Left lung (tissue), 10 donors: Measurements from ENCODE around the gene KIF16B. TPM values are rescaled to one million over a fixed set of nuclear protein-coding genes. Genes with fewer than 3 reads are reported as not detected.

Experiments used
- ATAC-seq: fragments of 200-7000 bp; cut with Tn5 transposase; one replicate; pipeline ENCODE4 v1.9.1; 2020; ENCODE audit warnings: moderate library complexity
- DNase-seq, 4 donors: peaks; one replicate each; pipeline ENCODE4 v3.0.0-alpha.2; 2013 to 2020
- H3K27ac ChIP-seq, 2 donors: fragments of 200-600 bp; sonication (generic) in 1 of 2; one replicate each; pipeline versions ENCODE4 v1.5.0 to v1.8.0; 2020 to 2021
- H3K27me3 ChIP-seq, 2 donors: fragments of 200-600 bp; sonication (generic) in 1 of 2; one replicate each; pipeline versions ENCODE4 v1.5.0 to v1.8.0; 2020 to 2021
- H3K36me3 ChIP-seq, 2 donors: fragments of 200-600 bp; sonication (generic) in 1 of 2; one replicate each; pipeline versions ENCODE4 v1.5.0 to v1.8.0; 2020 to 2021
- H3K4me1 ChIP-seq, 2 donors: fragments of 200-600 bp; one replicate each; pipeline ENCODE4 v1.8.0; 2021
- H3K4me3 ChIP-seq, 2 donors: fragments of 200-600 bp; sonication (generic) in 1 of 2; one replicate each; pipeline versions ENCODE4 v1.5.0 to v1.8.0; 2020 to 2021; ENCODE audit warnings: mild to moderate bottlenecking in 1 of 2
- H3K9me3 ChIP-seq, 2 donors: fragments of 200-600 bp; sonication (generic) in 1 of 2; one replicate each; pipeline versions ENCODE4 v1.5.0 to v1.8.0; 2020 to 2021
- intact Hi-C, 2 donors: fragments of 100-400 bp; cut with DNase I; formaldehyde crosslinking; loops; one replicate each; pipeline versions ENCODE4 v1.11.2 to v1.14.2; 2022
- polyA plus RNA-seq, 6 donors: library from polyadenylated mRNA; unstranded; fragments of 120-200 nt; gene quantifications; one replicate each; pipeline ENCODE4 v1.2.1, GENCODE V29; 2013; ENCODE audit not compliant: insufficient read length in 6 of 6
- total RNA-seq, 2 donors: library from RNA; stranded (reverse); fragmentation: NEBNext Ultra II Directional; extraction: Animal tissue kit (Norgen Biotek cat#: 25700); gene quantifications; one replicate each; pipeline ENCODE4 v1.2.1, GENCODE V29; 2021
- TF ChIP-seq, protein P1 (sequence below), 2 donors: fragments of 200-600 bp; sonication (generic) in 1 of 2; IDR thresholded peaks; one replicate each; pipeline versions ENCODE4 v1.5.0 to v1.8.0; 2021; ENCODE audit warnings: antibody characterized with exemption in 2 of 2
- donor health status: DM: no; HTN: yes; CAD: no.
- donor health status: DM: no; HTN: no; CAD: no.

Gene KIF16B
- total and polyA plus RNA-seq, 8 donors: 9.1 to 23.8 (median 12.8) TPM

DNA sequence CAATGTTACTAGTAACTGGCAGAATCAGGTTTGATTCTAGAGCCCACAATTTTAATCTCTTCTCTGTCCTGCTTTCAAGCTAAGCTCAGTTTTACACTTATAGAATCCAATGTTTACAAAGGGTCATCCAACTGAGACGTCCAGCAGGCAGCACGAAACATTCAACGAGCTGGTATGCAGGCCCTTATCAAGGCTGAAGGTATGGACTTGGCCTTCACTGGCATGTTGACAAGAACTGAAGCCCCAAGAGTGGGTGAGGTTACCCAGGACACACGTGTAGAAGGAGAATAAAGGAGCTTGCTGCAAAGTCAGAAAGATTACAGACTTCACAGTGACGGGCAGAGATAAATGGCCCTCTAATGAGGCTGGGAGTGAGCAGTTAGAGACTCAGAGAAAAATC is 187.4 kb downstream of the KIF16B start:
- H3K4me3 ChIP-seq: no peak overlapping the region
- intact Hi-C loops: no loop called here
- TF ChIP-seq, protein P1, sequence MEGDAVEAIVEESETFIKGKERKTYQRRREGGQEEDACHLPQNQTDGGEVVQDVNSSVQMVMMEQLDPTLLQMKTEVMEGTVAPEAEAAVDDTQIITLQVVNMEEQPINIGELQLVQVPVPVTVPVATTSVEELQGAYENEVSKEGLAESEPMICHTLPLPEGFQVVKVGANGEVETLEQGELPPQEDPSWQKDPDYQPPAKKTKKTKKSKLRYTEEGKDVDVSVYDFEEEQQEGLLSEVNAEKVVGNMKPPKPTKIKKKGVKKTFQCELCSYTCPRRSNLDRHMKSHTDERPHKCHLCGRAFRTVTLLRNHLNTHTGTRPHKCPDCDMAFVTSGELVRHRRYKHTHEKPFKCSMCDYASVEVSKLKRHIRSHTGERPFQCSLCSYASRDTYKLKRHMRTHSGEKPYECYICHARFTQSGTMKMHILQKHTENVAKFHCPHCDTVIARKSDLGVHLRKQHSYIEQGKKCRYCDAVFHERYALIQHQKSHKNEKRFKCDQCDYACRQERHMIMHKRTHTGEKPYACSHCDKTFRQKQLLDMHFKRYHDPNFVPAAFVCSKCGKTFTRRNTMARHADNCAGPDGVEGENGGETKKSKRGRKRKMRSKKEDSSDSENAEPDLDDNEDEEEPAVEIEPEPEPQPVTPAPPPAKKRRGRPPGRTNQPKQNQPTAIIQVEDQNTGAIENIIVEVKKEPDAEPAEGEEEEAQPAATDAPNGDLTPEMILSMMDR (IDR thresholded peaks at IDR 0.05): no peak
- no peak for DNase-seq
- H3K27me3 ChIP-seq: no peaks in the 10 kb centered on the region
- H3K36me3 ChIP-seq: no peaks in the 10 kb centered on the region
- no peak for ATAC-seq
- no peak overlapping the region for H3K27ac ChIP-seq
- H3K4me1 ChIP-seq: no peaks in the 10 kb centered on the region
- no peaks in the 10 kb centered on the region for H3K9me3 ChIP-seq

DNA sequence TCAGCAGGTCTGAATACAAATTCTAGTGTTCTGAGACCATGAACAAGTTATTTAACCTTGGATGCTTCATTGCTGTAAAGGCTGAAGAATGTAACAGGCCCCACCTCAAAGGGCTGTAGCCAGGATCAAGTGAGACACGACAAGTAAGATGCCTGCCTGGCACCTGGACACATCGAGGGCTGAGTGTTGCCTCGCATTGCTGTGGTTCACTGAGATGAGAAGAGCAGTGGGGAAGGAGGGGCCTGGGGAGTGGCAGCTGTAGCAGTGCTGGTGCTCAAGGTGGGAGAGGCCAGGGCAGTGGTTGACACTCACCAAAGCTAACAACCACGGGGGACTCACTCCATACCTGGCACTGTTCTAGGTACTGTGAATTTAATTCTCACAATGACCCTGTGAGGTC is 187.8 kb downstream of the KIF16B start:
- Histone ChIP-seq H3K4me3 (no peak overlapping the region), H3K9me3 (no peaks in the 10 kb centered on the region), H3K27me3 (no peaks in the 10 kb centered on the region), H3K27ac (no peak overlapping the region), H3K4me1 (no peaks in the 10 kb centered on the region), H3K36me3 (no peaks in the 10 kb centered on the region)
- peak; percentile 68 for ATAC-seq
- TF ChIP-seq, protein P1 (IDR thresholded peaks at IDR 0.05): no peak
- intact Hi-C loops: no loop called here
- DNase-seq: no peak

DNA sequence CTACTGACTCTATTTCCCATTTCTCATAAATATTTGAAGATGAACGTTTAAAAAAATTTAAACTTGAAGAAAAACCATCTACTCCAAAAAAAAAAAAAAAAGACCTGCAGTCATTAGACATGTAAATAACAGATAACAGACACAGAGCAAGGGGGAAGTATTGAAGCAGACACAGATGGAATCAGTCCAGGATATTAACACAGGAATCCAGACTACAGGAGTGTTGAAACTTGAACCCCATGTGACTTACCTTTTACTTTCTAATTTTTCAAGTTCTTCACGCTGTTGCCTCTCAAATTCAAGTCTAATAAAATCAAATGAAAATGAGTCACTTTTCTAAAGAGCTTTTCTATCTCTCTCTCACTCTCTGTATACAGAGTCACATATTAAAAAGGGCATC is 191.8 kb downstream of the KIF16B start:
- no peaks in the 10 kb centered on the region for H3K9me3 ChIP-seq
- ATAC-seq (peak; percentile 52), DNase-seq (no peak)
- no peak overlapping the region for H3K27ac ChIP-seq
- H3K4me1 ChIP-seq: no peaks in the 10 kb centered on the region
- TF ChIP-seq, protein P1 (IDR thresholded peaks at IDR 0.05): no peak
- H3K36me3 ChIP-seq: peaks cover 0 to 24% of the 10 kb centered on the region in 2 donors
- intact Hi-C loops: no loop called here
- H3K4me3 ChIP-seq: no peak overlapping the region
- H3K27me3 ChIP-seq: no peaks in the 10 kb centered on the region

- Histone ChIP-seq H3K9me3 (no peaks in the 10 kb centered on the region), H3K27ac (no peak overlapping the region), H3K4me3 (no peak overlapping the region), H3K27me3 (no peaks in the 10 kb centered on the region), H3K4me1 (no peaks in the 10 kb centered on the region), H3K36me3 (peaks cover 0 to 36% of the 10 kb centered on the region in 2 donors)
- intact Hi-C loops: no loop called here
- ATAC-seq: no peak
- DNase-seq: peak in 2 of 4 donors; percentile 13 to 30
- TF ChIP-seq, protein P1 (IDR thresholded peaks at IDR 0.05): no peak
Measured at GRCh38 chr20:16378712-16379370, 194.4 kb downstream of the KIF16B start.

- TF ChIP-seq, protein P1 (IDR thresholded peaks at IDR 0.05): no peak
- no peak for ATAC-seq
- peaks cover 0 to 39% of the 10 kb centered on the region in 2 donors for H3K36me3 ChIP-seq
- no peaks in the 10 kb centered on the region for H3K9me3 ChIP-seq
- no peak overlapping the region for H3K4me3 ChIP-seq
- intact Hi-C loops: no loop called here
- H3K27ac ChIP-seq: no peak overlapping the region
- no peaks in the 10 kb centered on the region for H3K27me3 ChIP-seq
- H3K4me1 ChIP-seq: no peaks in the 10 kb centered on the region
- no peak for DNase-seq
Measured at GRCh38 chr20:16378122-16378521, 195.1 kb downstream of the KIF16B start.
